Smooth muscle cell (in vitro differentiated cells): Measurements from ENCODE around the gene PHF21A. TPM values are rescaled to one million over a fixed set of nuclear protein-coding genes. Genes with fewer than 3 reads are reported as not detected.

ENCODE experiments used
- DNase-seq: peaks from one replicate; lab custom pipeline; 2025; ENCODE audit not compliant: unreplicated experiment; lab: John Stamatoyannopoulos, UW
- H2AFZ ChIP-seq: fragments of 200-600 bp; sonication (generic); 2 replicates; pipeline ENCODE4 v1.6.0; 2016; ENCODE audit warnings: antibody characterized with exemption, low read depth, mild to moderate bottlenecking
- H3F3A ChIP-seq: fragments of 200-600 bp; sonication (generic); 2 replicates; pipeline ENCODE4 v1.6.0; 2017; ENCODE audit warnings: antibody characterized with exemption, low read depth
- H3K27ac ChIP-seq: fragments of 200-600 bp; sonication (generic); 2 replicates; pipeline ENCODE4 v1.5.1; 2016; ENCODE audit warnings: low read depth, mild to moderate bottlenecking
- H3K27me3 ChIP-seq: fragments of 200-600 bp; sonication (generic); 2 replicates; pipeline ENCODE4 v1.6.1; 2016; ENCODE audit warnings: low read depth, mild to moderate bottlenecking
- H3K36me3 ChIP-seq: fragments of 200-600 bp; sonication (generic); 2 replicates; pipeline ENCODE4 v1.5.1; 2016; ENCODE audit warnings: low read depth
- H3K4me1 ChIP-seq: fragments of 200-600 bp; sonication (generic); 2 replicates; pipeline ENCODE4 v1.5.1; 2016; ENCODE audit warnings: low read depth
- H3K4me2 ChIP-seq: fragments of 200-600 bp; sonication (generic); 2 replicates; pipeline ENCODE4 v1.6.0; 2016; ENCODE audit warnings: mild to moderate bottlenecking
- H3K4me3 ChIP-seq: fragments of 200-600 bp; sonication (generic); 2 replicates; pipeline ENCODE4 v1.5.1; 2016; ENCODE audit warnings: mild to moderate bottlenecking
- H3K79me2 ChIP-seq: fragments of 200-600 bp; sonication (generic); 2 replicates; pipeline ENCODE4 v1.6.0; 2016; ENCODE audit warnings: low read depth, mild to moderate bottlenecking
- H3K9ac ChIP-seq: fragments of 200-600 bp; sonication (generic); 2 replicates; pipeline ENCODE4 v1.6.0; 2016; ENCODE audit warnings: low read depth
- H3K9me3 ChIP-seq: fragments of 200-600 bp; sonication (generic); replicated peaks from 2 replicates; pipeline ENCODE4 v1.5.1; 2016; ENCODE audit warnings: low read depth
- H4K20me1 ChIP-seq: fragments of 200-600 bp; sonication (generic); 2 replicates; pipeline ENCODE4 v1.6.0; 2016; ENCODE audit warnings: low read depth
- CTCF ChIP-seq: fragments of 200-600 bp; sonication (generic); IDR thresholded peaks from 2 replicates; pipeline ENCODE4 v1.5.1; 2017; ENCODE audit warnings: borderline replicate concordance, mild to moderate bottlenecking, antibody characterized with exemption; ENCODE audit not compliant: insufficient read depth, poor library complexity, severe bottlenecking
- WGBS: methylation state at CpG from one replicate; pipeline ENCODE4 v1.1.7; 2016; ENCODE audit warnings: low lambda C conversion rate; 5-methylcytosine and 5-hydroxymethylcytosine counted together
- polyA plus RNA-seq: library from polyadenylated mRNA; unstranded; fragments of >200 nt; fragmentation: Nextera tagmentation; extraction: Ambion mirVana; gene quantifications from 2 replicates; pipeline ENCODE4 v1.2.1, GENCODE V29; 2016
- total RNA-seq: library from RNA; depleted of rRNA; stranded (reverse); fragments of >200 nt; gene quantifications from 2 replicates; pipeline ENCODE4 v1.2.3, GENCODE V29; 2014

The PHF21A gene
- total and polyA plus RNA-seq, 2 experiments from 2014 or later, result 26.1 to 28.7 TPM

DNA sequence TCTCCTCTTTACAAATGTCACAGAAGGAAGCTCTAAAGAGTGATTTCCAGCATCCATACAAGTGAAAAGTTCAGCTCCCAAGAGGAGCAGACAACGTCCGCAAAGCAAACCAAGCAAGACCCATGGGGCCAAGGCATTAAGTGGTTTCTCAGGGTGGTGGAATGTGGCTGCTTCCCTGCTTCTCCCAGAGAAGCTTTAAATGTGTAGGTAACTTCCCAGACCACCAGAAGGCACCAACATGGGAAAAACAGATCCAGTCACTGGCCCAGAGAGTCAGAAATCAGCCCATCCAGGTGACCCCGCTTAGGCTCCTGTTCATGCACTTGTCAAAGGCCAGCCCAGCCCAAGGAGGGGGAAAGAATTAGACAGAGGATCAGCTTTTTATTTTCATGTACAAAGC is 13.3 kb upstream of the PHF21A start:
- no peak for DNase-seq
- Histone ChIP-seq H3K9me3 (no peaks in the 10 kb centered on the region), H3K4me1 (no peaks in the 10 kb centered on the region), H3F3A (no peaks in the 10 kb centered on the region), H4K20me1 (no peaks in the 10 kb centered on the region), H3K4me3 (no peak overlapping the region), H3K27ac (no peak overlapping the region), H2AFZ (no peak overlapping the region), H3K27me3 (no peaks in the 10 kb centered on the region), H3K36me3 (no peaks in the 10 kb centered on the region), H3K4me2 (no peak overlapping the region), H3K79me2 (no peaks in the 10 kb centered on the region), H3K9ac (no peak overlapping the region)
- 76% methylated on average over 3 of the region's 3 CpGs for WGBS
- TF ChIP-seq CTCF, result no peak

DNA sequence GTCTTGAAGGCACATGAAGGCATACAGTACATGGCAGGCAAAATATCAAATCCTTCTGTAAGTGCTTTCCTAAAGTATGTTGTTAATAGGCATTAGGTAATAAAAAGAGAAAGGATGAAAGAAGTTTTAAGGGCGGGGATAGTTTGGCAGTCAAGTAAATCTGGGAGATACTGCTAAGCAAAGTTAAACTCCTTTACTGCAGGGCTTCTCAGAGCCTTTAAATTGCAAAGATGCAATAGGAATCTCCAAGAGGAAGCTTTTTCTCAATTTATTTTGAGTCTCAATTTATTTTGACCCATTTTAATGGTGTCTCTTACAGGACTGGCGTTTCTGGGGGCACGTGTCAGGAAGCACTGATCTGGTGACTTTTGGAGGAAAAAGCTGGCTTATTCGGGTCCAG is 12.8 kb upstream of the PHF21A start:
- no peak overlapping the region for H3K27ac ChIP-seq
- no peak for DNase-seq
- no peaks in the 10 kb centered on the region for H4K20me1 ChIP-seq
- H3K4me1 ChIP-seq, result no peaks in the 10 kb centered on the region
- H3F3A ChIP-seq, result no peaks in the 10 kb centered on the region
- no peak for TF ChIP-seq CTCF
- H3K9me3 ChIP-seq, result no peaks in the 10 kb centered on the region
- no peak overlapping the region for H3K9ac ChIP-seq
- WGBS, result 76% methylated on average over 4 of the region's 4 CpGs
- H3K4me2 ChIP-seq, result no peak overlapping the region
- no peak overlapping the region for H3K4me3 ChIP-seq
- H3K79me2 ChIP-seq, result no peaks in the 10 kb centered on the region
- no peaks in the 10 kb centered on the region for H3K27me3 ChIP-seq
- no peaks in the 10 kb centered on the region for H3K36me3 ChIP-seq
- no peak overlapping the region for H2AFZ ChIP-seq

DNA sequence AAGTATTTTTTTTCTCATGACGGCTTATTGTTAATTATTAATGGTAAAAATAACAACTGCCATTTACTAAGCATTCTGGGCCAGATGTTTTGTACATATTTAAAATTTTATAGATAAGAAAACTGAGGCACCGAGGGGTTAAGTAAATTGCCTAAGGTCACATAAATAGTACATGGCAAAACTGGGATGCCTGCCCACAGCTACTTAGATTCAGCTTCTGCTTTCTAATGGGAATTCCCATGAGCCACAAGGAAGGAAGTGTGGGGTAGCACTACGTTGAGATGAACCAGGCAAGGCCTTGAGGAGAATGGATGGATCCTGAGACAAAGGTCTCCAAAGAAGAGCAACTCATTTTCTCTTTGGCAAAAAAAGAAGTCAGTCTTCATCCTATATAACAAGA is 11.9 kb upstream of the PHF21A start:
- Histone ChIP-seq H3K4me3 (no peak overlapping the region), H3K27ac (no peak overlapping the region), H3K79me2 (no peaks in the 10 kb centered on the region), H4K20me1 (no peaks in the 10 kb centered on the region), H3K9me3 (no peaks in the 10 kb centered on the region), H3K4me2 (no peak overlapping the region), H3K27me3 (no peaks in the 10 kb centered on the region), H3K36me3 (no peaks in the 10 kb centered on the region), H2AFZ (no peak overlapping the region), H3F3A (no peaks in the 10 kb centered on the region), H3K4me1 (no peaks in the 10 kb centered on the region), H3K9ac (no peak overlapping the region)
- DNase-seq, result no peak
- 87% methylated on average over 3 of the region's 3 CpGs for WGBS
- no peak for TF ChIP-seq CTCF

GRCh38 chr11:46130286-46130940 is 9.2 kb upstream of the PHF21A start:
- H3K27me3 ChIP-seq, result no peaks in the 10 kb centered on the region
- H2AFZ ChIP-seq, result no peak overlapping the region
- no peaks in the 10 kb centered on the region for H3K9me3 ChIP-seq
- DNase-seq, result no peak
- H3K9ac ChIP-seq, result no peak overlapping the region
- no peak overlapping the region for H3K4me2 ChIP-seq
- no peaks in the 10 kb centered on the region for H3K79me2 ChIP-seq
- no peaks in the 10 kb centered on the region for H4K20me1 ChIP-seq
- no peak for TF ChIP-seq CTCF
- H3K4me1 ChIP-seq, result no peaks in the 10 kb centered on the region
- no peak overlapping the region for H3K27ac ChIP-seq
- WGBS, result 77% methylated on average over 3 of the region's 3 CpGs
- no peak overlapping the region for H3K4me3 ChIP-seq
- H3F3A ChIP-seq, result no peaks in the 10 kb centered on the region
- H3K36me3 ChIP-seq, result no peaks in the 10 kb centered on the region
